Dendritic cell treated with granulocyte-macrophage colony-stimulating factor and Interleukin-4, amounts not matched to agents 40 ng/mL and 50 ng/mL, for 4 days (primary cell): ENCODE results near the gene PCBP3.
"Not testable (repeated sequence)": the region's sequence is repeated elsewhere in the genome, so short reads cannot be mapped to it uniquely, and the experiment has no call there.

Source experiments
- H3K27ac Mint-ChIP-seq: one replicate; pipeline ENCODE4 v1.8.0; 2022; ENCODE audit warnings: mild to moderate bottlenecking, mixed read lengths
- H3K27me3 Mint-ChIP-seq: one replicate; pipeline ENCODE4 v1.8.0; 2022; ENCODE audit warnings: mild to moderate bottlenecking, mixed read lengths
- H3K36me3 Mint-ChIP-seq: one replicate; pipeline ENCODE4 v1.8.0; 2022; ENCODE audit warnings: low read depth, mixed read lengths
- H3K4me1 Mint-ChIP-seq: one replicate; pipeline ENCODE4 v1.8.0; 2022; ENCODE audit warnings: low read depth, mixed read lengths
- H3K4me3 Mint-ChIP-seq: one replicate; pipeline ENCODE4 v1.8.0; 2022; ENCODE audit warnings: mild to moderate bottlenecking, moderate library complexity, mixed read lengths
- H3K9me3 Mint-ChIP-seq: one replicate; pipeline ENCODE4 v1.8.0; 2022; ENCODE audit warnings: mixed read lengths
- intact Hi-C: fragments of 100-400 bp; cut with micrococcal nuclease; formaldehyde crosslinking; loops from one replicate; pipeline ENCODE4 v1.15.0; 2022

Gene PCBP3

GRCh38 chr21:45801129-45801964 lies 157.8 kb downstream of the PCBP3 start:
- H3K9me3 Mint-ChIP-seq = no peaks in the 10 kb centered on the region
- H3K27me3 Mint-ChIP-seq = no peaks in the 10 kb centered on the region
- no peak overlapping the region for H3K4me3 Mint-ChIP-seq
- intact Hi-C loops = no loop called here
- H3K36me3 Mint-ChIP-seq = no peaks in the 10 kb centered on the region
- H3K27ac Mint-ChIP-seq = no peak overlapping the region
- H3K4me1 Mint-ChIP-seq = no peaks in the 10 kb centered on the region

- no peaks in the 10 kb centered on the region for H3K4me1 Mint-ChIP-seq
- intact Hi-C loops = no loop called here
- no peaks in the 10 kb centered on the region for H3K27me3 Mint-ChIP-seq
- no peak overlapping the region for H3K4me3 Mint-ChIP-seq
- H3K36me3 Mint-ChIP-seq = no peaks in the 10 kb centered on the region
- H3K9me3 Mint-ChIP-seq = no peaks in the 10 kb centered on the region
- no peak overlapping the region for H3K27ac Mint-ChIP-seq
Measured at GRCh38 chr21:45801989-45802388, 158.5 kb downstream of the PCBP3 start.

GRCh38 chr21:45802425-45802824 lies 158.9 kb downstream of the PCBP3 start:
- H3K9me3 Mint-ChIP-seq = no peaks in the 10 kb centered on the region
- no peaks in the 10 kb centered on the region for H3K4me1 Mint-ChIP-seq
- no peaks in the 10 kb centered on the region for H3K27me3 Mint-ChIP-seq
- intact Hi-C loops = no loop called here
- H3K36me3 Mint-ChIP-seq = no peaks in the 10 kb centered on the region
- no peak overlapping the region for H3K4me3 Mint-ChIP-seq
- H3K27ac Mint-ChIP-seq = no peak overlapping the region

- no peak overlapping the region for H3K27ac Mint-ChIP-seq
- no peaks in the 10 kb centered on the region for H3K27me3 Mint-ChIP-seq
- no peaks in the 10 kb centered on the region for H3K9me3 Mint-ChIP-seq
- H3K36me3 Mint-ChIP-seq = no peaks in the 10 kb centered on the region
- H3K4me1 Mint-ChIP-seq = no peaks in the 10 kb centered on the region
- intact Hi-C loops = no loop called here
- no peak overlapping the region for H3K4me3 Mint-ChIP-seq
Measured at GRCh38 chr21:45802956-45803617, 159.6 kb downstream of the PCBP3 start.

- Mint-ChIP-seq H3K9me3 (no peaks in the 10 kb centered on the region), H3K27me3 (no peaks in the 10 kb centered on the region), H3K36me3 (no peaks in the 10 kb centered on the region), H3K4me3 (no peak overlapping the region), H3K4me1 (no peaks in the 10 kb centered on the region), H3K27ac (no peak overlapping the region)
- intact Hi-C loops = no loop called here
Measured at GRCh38 chr21:45803618-45804340, 160.3 kb downstream of the PCBP3 start.

- Mint-ChIP-seq H3K4me3 (no peak overlapping the region), H3K27me3 (no peaks in the 10 kb centered on the region), H3K27ac (no peak overlapping the region), H3K4me1 (no peaks in the 10 kb centered on the region), H3K9me3 (no peaks in the 10 kb centered on the region), H3K36me3 (no peaks in the 10 kb centered on the region)
- intact Hi-C loops = no loop called here
Measured at GRCh38 chr21:45804809-45805313, 161.3 kb downstream of the PCBP3 start.

GRCh38 chr21:45805321-45805720 lies 161.8 kb downstream of the PCBP3 start:
- H3K36me3 Mint-ChIP-seq = no peaks in the 10 kb centered on the region
- intact Hi-C loops = no loop called here
- no peaks in the 10 kb centered on the region for H3K4me1 Mint-ChIP-seq
- H3K27me3 Mint-ChIP-seq = no peaks in the 10 kb centered on the region
- no peak overlapping the region for H3K27ac Mint-ChIP-seq
- H3K9me3 Mint-ChIP-seq = no peaks in the 10 kb centered on the region
- H3K4me3 Mint-ChIP-seq = no peak overlapping the region

GRCh38 chr21:45806042-45806441 lies 162.5 kb downstream of the PCBP3 start:
- no peaks in the 10 kb centered on the region for H3K9me3 Mint-ChIP-seq
- no peaks in the 10 kb centered on the region for H3K27me3 Mint-ChIP-seq
- no peak overlapping the region for H3K27ac Mint-ChIP-seq
- no peak overlapping the region for H3K4me3 Mint-ChIP-seq
- no peaks in the 10 kb centered on the region for H3K36me3 Mint-ChIP-seq
- H3K4me1 Mint-ChIP-seq = no peaks in the 10 kb centered on the region
- intact Hi-C loops = no loop called here

- H3K27ac Mint-ChIP-seq, H3K4me3 Mint-ChIP-seq, intact Hi-C loops, H3K36me3 Mint-ChIP-seq, H3K4me1 Mint-ChIP-seq, H3K9me3 Mint-ChIP-seq, H3K27me3 Mint-ChIP-seq: not testable (repeated sequence)
Measured at GRCh38 chr21:45808663-45809062, 165.1 kb downstream of the PCBP3 start.

GRCh38 chr21:45809421-45809820 lies 165.9 kb downstream of the PCBP3 start:
- H3K36me3 Mint-ChIP-seq = no peaks in the 10 kb centered on the region
- no peaks in the 10 kb centered on the region for H3K9me3 Mint-ChIP-seq
- intact Hi-C loops = no loop called here
- H3K27me3 Mint-ChIP-seq = no peaks in the 10 kb centered on the region
- no peak overlapping the region for H3K27ac Mint-ChIP-seq
- no peaks in the 10 kb centered on the region for H3K4me1 Mint-ChIP-seq
- no peak overlapping the region for H3K4me3 Mint-ChIP-seq

- intact Hi-C loops = no loop called here
- Mint-ChIP-seq H3K27me3 (no peaks in the 10 kb centered on the region), H3K27ac (no peak overlapping the region), H3K4me1 (no peaks in the 10 kb centered on the region), H3K36me3 (no peaks in the 10 kb centered on the region), H3K9me3 (no peaks in the 10 kb centered on the region), H3K4me3 (no peak overlapping the region)
Measured at GRCh38 chr21:45811136-45811535, 167.6 kb downstream of the PCBP3 start.

- H3K9me3 Mint-ChIP-seq, H3K27ac Mint-ChIP-seq, H3K36me3 Mint-ChIP-seq, H3K4me3 Mint-ChIP-seq, intact Hi-C loops, H3K27me3 Mint-ChIP-seq: not testable (repeated sequence)
- H3K4me1 Mint-ChIP-seq = peaks cover 12% of the 10 kb centered on the region
Measured at GRCh38 chr21:45814210-45814940, 170.8 kb downstream of the PCBP3 start.

GRCh38 chr21:45815781-45816180 lies 172.3 kb downstream of the PCBP3 start:
- H3K36me3 Mint-ChIP-seq, intact Hi-C loops, H3K27ac Mint-ChIP-seq, H3K27me3 Mint-ChIP-seq, H3K4me3 Mint-ChIP-seq, H3K9me3 Mint-ChIP-seq: not testable (repeated sequence)
- H3K4me1 Mint-ChIP-seq = peaks cover 19% of the 10 kb centered on the region

- no peaks in the 10 kb centered on the region for H3K9me3 Mint-ChIP-seq
- H3K27ac Mint-ChIP-seq = no peak overlapping the region
- H3K36me3 Mint-ChIP-seq = no peaks in the 10 kb centered on the region
- no peaks in the 10 kb centered on the region for H3K27me3 Mint-ChIP-seq
- no peak overlapping the region for H3K4me3 Mint-ChIP-seq
- peaks cover 19% of the 10 kb centered on the region for H3K4me1 Mint-ChIP-seq
- intact Hi-C loops = no loop called here
Measured at GRCh38 chr21:45816794-45817193, 173.3 kb downstream of the PCBP3 start.
